Nephron progenitor cell (in vitro differentiated cells): ENCODE measurements around the gene PLA2G4E.

Source experiments
- DNase-seq: peaks from one replicate; pipeline ENCODE4 v3.0.0; 2021
- H3K27ac Mint-ChIP-seq: 2 replicates; pipeline ENCODE4 v1.8.0; 2021; ENCODE audit warnings: mild to moderate bottlenecking, moderate library complexity, mixed read lengths
- H3K27me3 Mint-ChIP-seq: 2 replicates; pipeline ENCODE4 v1.8.0; 2021; ENCODE audit warnings: mild to moderate bottlenecking, low read depth, mixed read lengths; ENCODE audit not compliant: poor library complexity
- H3K36me3 Mint-ChIP-seq: 2 replicates; pipeline ENCODE4 v1.8.0; 2021; ENCODE audit warnings: low read depth, mixed read lengths
- H3K4me1 Mint-ChIP-seq: 2 replicates; pipeline ENCODE4 v1.8.0; 2021; ENCODE audit warnings: mixed read lengths
- H3K4me3 Mint-ChIP-seq: 2 replicates; pipeline ENCODE4 v1.8.0; 2021; ENCODE audit warnings: mild to moderate bottlenecking, moderate library complexity, mixed read lengths
- H3K9me3 Mint-ChIP-seq: 2 replicates; pipeline ENCODE4 v1.8.0; 2021; ENCODE audit warnings: mild to moderate bottlenecking, moderate library complexity, mixed read lengths
- TF ChIP-seq, protein P1 (sequence below): fragments of 200-600 bp; sonication (generic); IDR thresholded peaks from 2 replicates; pipeline ENCODE4 v1.5.0; 2021; ENCODE audit warnings: antibody characterized with exemption

Gene PLA2G4E

GRCh38 chr15:42048821-42049200 lies 28.0 kb upstream of the PLA2G4E start:
- no peaks in the 10 kb centered on the region for H3K9me3 Mint-ChIP-seq
- no peak overlapping the region for H3K27ac Mint-ChIP-seq
- DNase-seq, result no peak
- H3K4me3 Mint-ChIP-seq, result no peak overlapping the region
- TF ChIP-seq, protein P1, sequence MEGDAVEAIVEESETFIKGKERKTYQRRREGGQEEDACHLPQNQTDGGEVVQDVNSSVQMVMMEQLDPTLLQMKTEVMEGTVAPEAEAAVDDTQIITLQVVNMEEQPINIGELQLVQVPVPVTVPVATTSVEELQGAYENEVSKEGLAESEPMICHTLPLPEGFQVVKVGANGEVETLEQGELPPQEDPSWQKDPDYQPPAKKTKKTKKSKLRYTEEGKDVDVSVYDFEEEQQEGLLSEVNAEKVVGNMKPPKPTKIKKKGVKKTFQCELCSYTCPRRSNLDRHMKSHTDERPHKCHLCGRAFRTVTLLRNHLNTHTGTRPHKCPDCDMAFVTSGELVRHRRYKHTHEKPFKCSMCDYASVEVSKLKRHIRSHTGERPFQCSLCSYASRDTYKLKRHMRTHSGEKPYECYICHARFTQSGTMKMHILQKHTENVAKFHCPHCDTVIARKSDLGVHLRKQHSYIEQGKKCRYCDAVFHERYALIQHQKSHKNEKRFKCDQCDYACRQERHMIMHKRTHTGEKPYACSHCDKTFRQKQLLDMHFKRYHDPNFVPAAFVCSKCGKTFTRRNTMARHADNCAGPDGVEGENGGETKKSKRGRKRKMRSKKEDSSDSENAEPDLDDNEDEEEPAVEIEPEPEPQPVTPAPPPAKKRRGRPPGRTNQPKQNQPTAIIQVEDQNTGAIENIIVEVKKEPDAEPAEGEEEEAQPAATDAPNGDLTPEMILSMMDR, result no peak
- H3K27me3 Mint-ChIP-seq, result peaks cover 15% of the 10 kb centered on the region
- peaks cover 42% of the 10 kb centered on the region for H3K4me1 Mint-ChIP-seq
- no peaks in the 10 kb centered on the region for H3K36me3 Mint-ChIP-seq

DNA sequence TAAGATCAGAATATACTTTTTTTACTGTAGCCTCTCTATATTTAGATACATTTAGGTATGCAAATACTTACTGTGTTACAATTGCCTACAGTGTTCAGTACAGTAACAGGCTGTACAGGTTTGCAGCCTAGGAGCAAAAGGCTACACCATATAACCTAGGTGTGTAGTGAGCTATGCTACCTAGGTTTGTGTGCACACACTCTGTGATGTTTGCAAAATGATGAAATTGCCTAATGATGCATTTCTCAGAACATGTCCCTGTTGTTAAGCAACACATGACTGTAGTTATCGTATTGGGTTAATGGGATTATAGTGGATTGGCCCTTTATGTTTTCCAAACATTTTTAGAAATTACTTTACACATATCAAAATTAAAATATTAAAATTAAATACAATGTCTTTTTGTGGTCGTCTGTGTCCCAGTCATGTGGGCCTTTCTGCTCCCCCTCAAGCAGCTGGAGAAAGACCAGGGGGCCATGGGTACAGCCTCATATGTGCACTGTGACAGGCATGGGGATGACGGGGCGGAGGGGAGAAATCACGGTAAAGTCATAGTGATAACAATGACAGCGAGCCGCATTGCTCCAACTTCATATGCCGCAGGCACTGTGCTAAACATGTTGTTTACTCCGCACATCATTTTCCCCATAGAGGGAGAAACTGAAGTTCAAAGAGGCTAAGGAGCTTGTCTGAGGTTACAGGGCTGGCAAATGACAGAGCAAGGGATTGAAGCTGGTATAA lies 27.4 kb upstream of the PLA2G4E start:
- Mint-ChIP-seq H3K27ac (no peak overlapping the region), H3K27me3 (peaks cover 14% of the 10 kb centered on the region), H3K9me3 (no peaks in the 10 kb centered on the region), H3K4me1 (peaks cover 39% of the 10 kb centered on the region), H3K36me3 (no peaks in the 10 kb centered on the region), H3K4me3 (no peak overlapping the region)
- TF ChIP-seq, protein P1, result no peak
- no peak for DNase-seq

- no peak for DNase-seq
- H3K27me3 Mint-ChIP-seq, result peaks cover 8% of the 10 kb centered on the region
Measured at GRCh38 chr15:42046597-42046996, 25.8 kb upstream of the PLA2G4E start.

DNA sequence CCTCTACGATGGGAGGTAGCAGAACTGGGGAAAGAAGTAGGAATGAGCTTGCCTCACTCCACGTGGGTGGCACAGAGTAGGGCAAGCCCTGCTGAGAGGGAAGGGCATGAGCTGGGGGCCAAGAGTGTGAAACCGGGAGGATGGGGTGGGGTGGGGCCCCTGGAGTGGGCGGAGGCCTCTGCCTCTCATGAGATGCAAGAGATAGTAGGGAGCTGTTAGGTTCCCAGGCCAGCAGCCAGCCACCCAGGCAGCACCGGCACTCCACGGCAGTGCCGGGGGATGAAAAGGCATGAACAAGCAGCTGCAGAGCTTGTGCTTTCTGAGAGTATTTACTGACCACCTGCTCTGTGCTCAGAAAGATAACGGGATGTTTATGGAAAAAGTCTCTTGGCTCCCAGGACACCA lies 24.4 kb upstream of the PLA2G4E start:
- no peak overlapping the region for H3K27ac Mint-ChIP-seq
- peaks cover 4% of the 10 kb centered on the region for H3K27me3 Mint-ChIP-seq
- no peaks in the 10 kb centered on the region for H3K36me3 Mint-ChIP-seq
- H3K9me3 Mint-ChIP-seq, result no peaks in the 10 kb centered on the region
- no peak for DNase-seq
- TF ChIP-seq, protein P1, result no peak
- peaks cover 13% of the 10 kb centered on the region for H3K4me1 Mint-ChIP-seq
- H3K4me3 Mint-ChIP-seq, result no peak overlapping the region

More at GRCh38 chr15:42046597-42046996, 25.8 kb upstream of the PLA2G4E start:
- Mint-ChIP-seq H3K4me3 (no peak overlapping the region), H3K4me1 (peaks cover 27% of the 10 kb centered on the region), H3K36me3 (no peaks in the 10 kb centered on the region), H3K27ac (no peak overlapping the region), H3K9me3 (no peaks in the 10 kb centered on the region)
- TF ChIP-seq, protein P1, result no peak

GRCh38 chr15:42042602-42043400 lies 22.0 kb upstream of the PLA2G4E start:
- DNase-seq, result no peak
- TF ChIP-seq, protein P1, result no peak
- H3K36me3 Mint-ChIP-seq, result no peaks in the 10 kb centered on the region
- H3K4me3 Mint-ChIP-seq, result no peak overlapping the region
- no peaks in the 10 kb centered on the region for H3K9me3 Mint-ChIP-seq
- peaks cover 5% of the 10 kb centered on the region for H3K4me1 Mint-ChIP-seq
- peak overlapping the region; percentile 38 for H3K27ac Mint-ChIP-seq
- H3K27me3 Mint-ChIP-seq, result peaks cover 4% of the 10 kb centered on the region
